H54 (cell line): Measurements from ENCODE around the gene DAO.
A peak's percentile ranks its signal among the peaks of the same experiment; 100 is the strongest.

Experiments
- DNase-seq: peaks from one replicate; pipeline ENCODE4 v3.0.0; 2011; ENCODE audit warnings: low spot score, mixed read lengths; ENCODE audit not compliant: insufficient read length
- FAIRE-seq: peaks from 3 replicates; lab custom pipeline; 2011; peaks lifted over from hg19 to GRCh38; lab: Jason Lieb, UNC
- POLR2A ChIP-seq: IDR thresholded peaks from 2 replicates; pipeline ENCODE4 v1.6.1; 2011; ENCODE audit warnings: low read depth, mild to moderate bottlenecking, low read length

The DAO gene

DNA sequence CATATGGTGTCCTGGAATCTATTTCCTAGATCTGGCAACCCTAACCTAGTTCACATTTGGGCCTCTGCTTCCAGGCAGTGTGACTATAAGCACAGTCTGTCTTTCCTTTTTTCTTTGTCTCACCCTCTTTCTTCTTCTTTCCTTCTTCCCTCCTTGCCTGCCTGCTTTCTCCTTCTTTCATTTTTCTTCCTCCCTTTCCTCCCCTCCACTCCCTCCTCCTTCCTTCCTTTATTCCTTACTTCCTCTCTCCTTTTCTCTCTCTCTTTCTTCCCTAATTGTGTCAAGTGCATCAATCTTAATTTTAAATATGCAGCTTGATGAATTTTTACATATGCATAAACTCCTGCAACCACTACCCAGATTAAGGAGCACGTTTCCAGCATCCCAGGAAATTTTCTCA is 4.6 kb upstream of the DAO start:
- FAIRE-seq = no peak
- DNase-seq = no peak
- TF ChIP-seq POLR2A = no peak

DNA sequence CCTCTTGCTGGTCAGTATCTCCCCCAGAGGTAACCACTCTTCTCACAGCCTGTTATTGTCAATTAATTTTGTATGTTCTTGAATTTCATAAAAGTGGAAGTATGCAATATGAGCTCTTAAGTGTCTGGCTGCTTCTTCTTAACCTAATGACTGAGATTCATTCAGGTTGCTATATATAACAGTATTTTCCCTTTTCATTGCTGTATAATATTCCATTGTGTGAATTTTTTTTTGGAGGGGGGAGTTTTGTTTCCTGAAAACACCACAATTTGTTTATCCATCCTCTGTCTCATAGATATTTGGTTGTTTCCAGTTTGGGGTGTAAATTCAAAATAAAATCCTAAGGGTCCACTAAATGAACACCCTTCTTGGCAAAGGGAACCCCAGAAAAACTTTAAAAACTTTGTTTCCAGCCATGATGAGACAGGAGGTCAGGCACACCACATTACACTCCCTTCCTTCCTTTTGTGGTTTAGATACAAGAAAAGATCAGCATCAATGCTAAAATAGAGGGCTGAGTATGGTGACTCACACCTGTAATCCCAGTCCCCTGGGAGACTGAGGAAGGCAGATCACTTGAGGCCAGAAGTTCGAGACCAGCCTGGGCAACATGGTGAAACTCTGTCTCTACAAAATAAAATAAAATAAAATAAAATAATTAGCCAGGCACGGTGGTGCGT is 4.1 kb upstream of the DAO start:
- TF ChIP-seq POLR2A = no peak
- DNase-seq = no peak
- no peak for FAIRE-seq

DNA sequence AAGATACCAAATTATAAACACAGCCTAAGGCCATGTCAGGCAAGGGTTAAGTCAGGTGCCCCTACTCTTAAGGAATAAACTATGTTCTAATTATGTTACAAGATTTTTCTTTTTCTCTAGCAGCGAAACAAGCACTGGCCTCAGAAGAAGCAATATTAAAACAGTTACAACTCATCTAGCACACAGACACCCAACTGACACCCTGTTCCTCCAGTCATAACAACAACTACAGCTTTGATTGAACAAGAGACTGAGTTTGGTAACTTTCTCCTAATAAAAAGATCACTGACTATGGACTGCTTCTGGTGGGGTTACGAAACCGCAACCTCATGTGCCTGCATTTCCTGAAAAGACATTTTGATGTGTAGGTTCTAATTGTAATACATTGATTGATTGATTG is 3.3 kb upstream of the DAO start:
- no peak for TF ChIP-seq POLR2A
- FAIRE-seq = no peak
- DNase-seq = no peak

DNA sequence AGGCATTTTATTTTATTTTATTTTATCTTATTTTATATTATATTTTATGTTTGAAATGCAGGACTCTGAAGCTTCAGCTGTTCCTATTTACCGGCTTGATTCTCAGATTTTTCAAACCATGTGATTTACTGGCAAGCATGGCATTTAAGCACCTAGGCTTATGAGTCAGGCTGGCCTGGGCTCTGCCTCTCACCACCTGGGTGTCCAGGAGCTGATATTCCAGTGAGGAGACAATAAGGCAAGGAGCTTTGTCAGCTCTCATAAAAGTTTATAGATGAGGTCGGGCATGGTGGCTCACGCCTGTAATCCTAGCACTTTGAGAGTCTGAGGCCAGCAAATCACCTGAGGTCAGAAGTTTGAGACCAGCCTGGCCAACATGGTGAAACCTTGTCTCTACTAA is 2.1 kb downstream of the DAO start:
- DNase-seq (no peak), FAIRE-seq (no peak)
- no peak for TF ChIP-seq POLR2A

DNA sequence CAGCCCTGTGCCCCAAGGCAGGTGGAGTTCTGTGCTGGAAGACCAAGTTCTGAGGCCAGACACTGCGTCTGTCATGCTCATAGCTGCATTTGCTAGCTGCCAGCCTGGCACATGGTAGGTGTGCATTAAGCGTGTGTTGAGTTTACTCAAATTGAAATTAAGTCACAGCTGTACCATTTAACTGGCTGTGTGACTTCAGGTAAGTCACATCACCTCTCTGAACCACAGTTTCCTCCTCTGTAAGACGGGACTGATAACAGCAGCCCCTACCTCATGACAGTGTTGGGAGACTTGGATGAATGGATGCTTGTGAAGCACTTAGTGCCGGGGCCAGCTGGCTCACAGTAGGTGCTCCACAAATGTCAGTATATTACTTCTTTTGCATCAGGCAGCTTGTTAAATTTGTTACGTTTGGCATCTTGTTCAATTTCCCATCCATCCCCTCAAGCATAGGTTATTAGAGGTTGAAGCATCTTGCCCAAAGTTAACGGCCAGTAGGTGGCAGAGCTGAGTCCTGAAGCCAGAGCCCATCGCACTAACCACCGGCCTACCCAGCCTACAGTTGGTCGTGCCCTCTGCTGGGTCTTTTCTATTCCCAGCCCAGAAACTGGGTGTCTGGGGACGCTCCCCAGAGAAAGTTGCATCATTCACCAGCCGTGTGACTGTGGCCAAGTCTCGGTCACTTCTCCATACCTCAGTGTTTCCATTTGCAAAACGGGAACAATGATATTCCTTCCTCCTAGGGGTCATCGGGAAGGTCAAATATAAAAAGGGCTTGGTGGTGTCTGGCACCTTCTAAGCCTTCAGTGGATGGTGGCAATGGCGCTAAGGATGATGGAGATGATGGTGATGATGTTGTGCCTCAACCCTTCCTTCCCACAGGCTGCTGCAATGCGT is 4.5 kb downstream of the DAO start:
- peak; percentile 45 for DNase-seq
- no peak for FAIRE-seq
- TF ChIP-seq POLR2A = no peak

DNA sequence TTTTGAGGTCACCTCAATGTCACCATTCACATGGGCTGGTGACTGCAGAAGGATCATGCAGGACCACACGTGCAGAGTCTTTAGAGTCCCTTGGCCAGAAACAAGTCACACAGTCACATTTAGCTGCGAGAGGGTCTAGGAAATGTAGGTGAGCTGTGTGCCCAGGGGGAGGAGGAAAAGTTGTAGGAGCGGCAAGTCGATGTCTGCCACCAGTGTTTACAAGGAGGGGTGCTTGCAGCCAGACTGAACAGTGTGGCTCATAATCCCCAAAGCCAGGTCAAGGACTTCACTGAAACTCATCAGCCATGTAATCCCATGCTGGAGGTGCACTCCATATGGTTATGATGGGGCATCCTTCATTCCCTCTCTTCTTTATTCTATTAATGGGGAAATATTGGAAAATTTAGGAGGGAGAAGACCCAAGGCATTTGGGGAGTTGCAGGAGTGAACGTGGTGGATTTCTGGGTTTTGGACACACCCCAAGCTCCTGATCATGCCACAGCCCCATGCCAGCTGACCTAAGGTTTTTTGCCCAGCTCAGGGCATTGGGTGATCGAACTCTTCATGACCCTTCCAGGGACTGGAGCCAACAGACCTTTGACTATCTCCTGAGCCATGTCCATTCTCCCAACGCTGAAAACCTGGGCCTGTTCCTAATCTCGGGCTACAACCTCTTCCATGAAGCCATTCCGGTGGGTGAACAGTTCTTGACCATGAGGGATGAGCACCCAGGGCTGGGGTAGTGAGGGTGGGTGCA is 7.2 kb downstream of the DAO start:
- no peak for DNase-seq
- no peak for TF ChIP-seq POLR2A
- no peak for FAIRE-seq

DNA sequence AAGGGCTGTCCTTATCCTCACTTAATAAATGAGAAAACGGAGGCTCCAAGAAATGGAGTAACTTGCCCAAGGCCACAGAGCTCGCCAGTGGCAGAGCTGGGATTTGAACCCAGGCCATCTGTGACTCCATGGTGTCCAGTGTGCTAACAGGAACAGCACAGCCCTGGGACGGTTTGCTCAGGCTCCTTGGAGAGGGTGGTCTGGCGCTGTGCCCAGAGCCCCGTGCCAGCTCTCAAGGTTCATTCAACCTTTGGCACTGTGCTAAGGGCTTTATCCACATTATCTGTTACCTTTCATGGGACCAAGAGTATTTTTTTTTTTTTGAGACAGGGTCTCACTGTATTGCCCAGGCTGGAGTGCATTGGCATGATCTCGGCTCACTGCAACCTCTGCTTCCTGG is 8.1 kb downstream of the DAO start:
- FAIRE-seq (no peak), DNase-seq (no peak)
- no peak for TF ChIP-seq POLR2A

DNA sequence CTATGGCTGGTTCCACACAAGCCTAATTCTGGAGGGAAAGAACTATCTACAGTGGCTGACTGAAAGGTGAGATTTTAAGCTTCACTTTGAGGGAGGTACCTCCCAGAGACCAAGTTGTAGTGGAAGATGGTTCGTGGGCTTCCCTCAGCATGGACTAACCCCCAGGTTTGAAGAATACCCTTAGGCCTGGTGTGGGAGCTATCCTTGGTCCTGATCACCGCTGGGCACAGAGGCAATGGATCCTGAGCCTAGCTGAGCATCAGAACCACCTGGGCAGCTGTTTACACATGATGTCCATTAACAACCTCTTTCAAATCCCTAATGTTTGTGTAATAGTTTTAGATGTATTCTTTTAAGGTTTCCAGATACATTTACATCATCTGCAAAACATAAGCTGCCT is 10.3 kb downstream of the DAO start:
- no peak for FAIRE-seq
- peak; percentile 23 for DNase-seq

DNA sequence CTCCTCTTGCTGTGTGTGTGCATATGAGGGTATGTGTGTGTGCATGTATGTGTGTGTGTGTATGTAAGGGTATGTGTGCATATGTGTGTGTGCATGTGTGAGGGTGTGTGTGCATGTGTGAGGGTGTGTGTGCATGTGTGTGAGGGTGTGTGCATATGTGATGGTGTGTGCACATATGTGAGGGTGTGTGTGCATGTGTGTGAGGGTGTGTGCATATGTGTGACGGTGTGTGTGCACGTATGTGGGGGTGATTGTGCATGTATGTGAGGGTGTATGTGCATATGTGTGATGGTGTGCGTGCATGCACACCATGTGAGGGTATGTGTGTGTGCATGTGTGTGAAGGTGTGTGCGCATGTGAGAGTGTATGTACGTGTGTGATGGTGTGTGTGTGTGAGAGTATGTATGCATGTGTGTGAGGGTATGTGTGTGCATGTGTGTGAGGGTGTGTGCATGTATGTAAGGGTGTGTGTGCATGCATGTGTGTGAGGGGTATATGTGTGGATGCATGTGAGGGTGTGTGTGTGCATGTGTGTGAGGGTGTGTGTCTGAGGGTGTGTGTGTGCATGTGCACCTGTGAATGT is 15.4 kb downstream of the DAO start:
- DNase-seq (no peak), FAIRE-seq (no peak)
- no peak for TF ChIP-seq POLR2A

More for the DNA sequence above, 10.3 kb downstream of the DAO start:
- TF ChIP-seq POLR2A = no peak

DNA sequence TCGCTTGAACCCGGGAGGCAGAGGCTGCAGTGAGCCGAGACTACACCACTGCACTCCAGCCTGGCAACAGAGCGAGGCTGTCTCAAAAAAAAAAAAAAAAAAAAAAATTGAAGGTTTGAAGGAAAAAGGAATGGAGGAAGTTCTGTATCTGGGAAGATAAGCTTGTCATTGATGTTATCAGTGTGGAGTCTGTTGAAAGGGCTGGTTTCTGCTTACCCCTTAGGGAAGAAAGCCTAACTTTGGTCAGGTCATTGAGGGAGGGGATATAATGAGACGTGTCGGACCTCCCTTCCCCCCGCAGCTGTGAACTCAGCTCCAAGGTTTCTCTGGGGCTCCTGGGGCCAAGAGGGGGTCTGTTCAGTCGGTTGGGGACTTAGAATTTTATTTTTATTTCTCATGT is 16.4 kb downstream of the DAO start:
- no peak for TF ChIP-seq POLR2A
- DNase-seq (no peak), FAIRE-seq (no peak)

DNA sequence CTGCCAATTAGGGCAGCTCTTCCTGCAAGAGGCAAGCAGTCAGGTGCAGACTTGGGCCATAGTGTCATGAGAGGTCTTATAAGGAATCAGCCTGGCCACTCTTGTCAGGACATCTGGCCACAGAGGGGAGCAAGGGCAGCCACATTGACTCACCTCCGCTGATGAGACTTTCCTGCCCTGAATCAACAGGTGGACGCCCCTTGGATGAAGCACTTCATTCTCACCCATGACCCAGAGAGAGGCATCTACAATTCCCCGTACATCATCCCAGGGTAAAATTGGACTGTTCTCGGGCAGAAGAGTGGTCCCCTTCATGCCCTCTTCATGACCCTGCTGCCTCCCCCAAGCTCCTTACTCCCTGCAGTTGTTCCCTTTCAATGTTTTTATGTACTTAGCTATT is 16.9 kb downstream of the DAO start:
- FAIRE-seq (no peak), DNase-seq (no peak)
- no peak for TF ChIP-seq POLR2A

DNA sequence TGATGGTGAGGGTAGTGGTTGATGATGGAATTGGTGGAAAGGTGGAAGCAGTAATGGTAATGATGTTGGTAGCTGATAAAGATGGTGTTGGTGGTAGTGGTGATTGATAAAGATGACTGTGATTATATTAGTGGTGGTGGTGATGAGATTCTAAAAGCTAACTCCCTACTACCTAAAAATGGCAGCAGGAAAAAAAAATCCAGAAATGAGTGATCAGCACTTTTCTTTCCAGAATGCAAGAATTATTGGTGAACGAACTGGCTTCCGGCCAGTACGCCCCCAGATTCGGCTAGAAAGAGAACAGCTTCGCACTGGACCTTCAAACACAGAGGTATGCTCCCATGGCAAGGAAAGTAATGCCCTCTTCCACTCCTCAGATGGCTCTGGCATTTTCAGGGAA is 19.3 kb downstream of the DAO start:
- DNase-seq (no peak), FAIRE-seq (no peak)
- TF ChIP-seq POLR2A = no peak

DNA sequence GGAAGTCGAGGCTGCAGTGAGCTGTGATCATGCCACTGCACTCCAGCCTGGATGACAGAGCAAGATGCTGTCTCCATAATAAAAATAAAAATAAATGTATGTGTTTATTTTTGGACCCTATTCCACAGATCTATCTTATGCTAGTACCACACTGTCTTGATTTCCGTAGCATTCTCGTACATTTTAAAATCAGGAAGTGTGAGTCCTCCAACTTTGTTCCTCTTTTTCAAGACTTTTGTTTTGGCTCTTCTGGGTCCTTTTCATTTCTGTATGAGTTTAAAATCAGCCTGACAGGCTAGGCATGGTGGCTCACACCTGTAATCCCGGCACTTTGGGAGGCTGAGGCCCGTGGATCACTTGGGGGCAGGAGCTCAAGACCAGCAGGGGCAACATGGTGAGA is 25.8 kb downstream of the DAO start:
- TF ChIP-seq POLR2A = no peak
- FAIRE-seq (no peak), DNase-seq (no peak)

DNA sequence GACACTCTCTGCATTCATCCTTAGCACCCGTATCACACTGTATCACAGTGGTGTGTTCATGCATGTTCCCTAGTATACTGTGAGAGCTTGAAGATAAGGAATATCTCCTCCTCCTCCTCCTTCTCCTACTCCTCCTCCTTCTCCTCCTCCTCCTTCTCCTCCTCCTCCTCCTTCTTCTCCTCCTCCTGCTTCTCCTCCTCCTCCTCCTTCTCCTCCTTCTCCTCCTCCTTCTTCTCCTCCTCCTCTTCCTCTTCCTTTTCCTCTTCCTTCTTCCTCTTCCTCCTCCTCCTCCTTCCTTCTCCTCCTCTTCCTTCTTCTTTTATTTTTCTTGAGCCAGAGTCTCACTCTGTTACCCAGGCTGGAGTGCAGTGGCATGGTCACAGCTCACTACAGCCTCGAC is 27.1 kb downstream of the DAO start:
- TF ChIP-seq POLR2A = no peak
- no peak for FAIRE-seq
- DNase-seq = no peak
